DND-41 (cell line): ENCODE measurements around the gene ZNF398.

Source experiments
- ATAC-seq: fragments of 200-7000 bp; cut with Tn5 transposase; 3 replicates; pipeline ENCODE4 v1.9.1; 2021; ENCODE audit warnings: low read depth; ENCODE audit not compliant: insufficient read depth
- DNase-seq: peaks from one replicate; pipeline ENCODE4 v3.0.0-alpha.2; 2020
- H2AFZ ChIP-seq: 2 replicates; pipeline ENCODE4 v1.6.0; 2012; ENCODE audit warnings: low read depth, low read length
- H3K27ac ChIP-seq: 2 replicates; pipeline ENCODE4 v1.5.1; 2012; ENCODE audit warnings: low read length, inconsistent platforms
- H3K27me3 ChIP-seq: fragments of 200-600 bp; sonication (generic); 2 replicates; pipeline ENCODE4 v1.6.0; 2012; ENCODE audit warnings: low read length, mild to moderate bottlenecking, inconsistent platforms; ENCODE audit not compliant: insufficient read depth, poor library complexity
- H3K36me3 ChIP-seq: 2 replicates; pipeline ENCODE4 v1.5.1; 2012; ENCODE audit warnings: low read length, inconsistent platforms; ENCODE audit not compliant: insufficient read depth
- H3K4me1 ChIP-seq: 2 replicates; pipeline ENCODE4 v1.5.1; 2012; ENCODE audit warnings: mild to moderate bottlenecking, low read length; ENCODE audit not compliant: insufficient read depth
- H3K4me2 ChIP-seq: 2 replicates; pipeline ENCODE4 v1.6.0; 2012; ENCODE audit warnings: mild to moderate bottlenecking, moderate library complexity, low read length, inconsistent platforms; ENCODE audit not compliant: insufficient read depth
- H3K4me3 ChIP-seq, 2 experiments: fragments of 200-600 bp in 1 of 2; shearing (Covaris generic) in 1 of 2; 2 replicates each; pipeline ENCODE4 v1.5.1; 2012 to 2016; ENCODE audit warnings: inconsistent platforms in 2 of 2, low read length in 2 of 2, mild to moderate bottlenecking in 2 of 2, low read depth in 1 of 2, moderate library complexity in 1 of 2
- H3K79me2 ChIP-seq: 2 replicates; pipeline ENCODE4 v1.6.0; 2012; ENCODE audit warnings: low read length, inconsistent platforms; ENCODE audit not compliant: insufficient read depth
- H3K9ac ChIP-seq: 2 replicates; pipeline ENCODE4 v1.6.0; 2012; ENCODE audit warnings: low read depth, mild to moderate bottlenecking, inconsistent platforms, low read length, moderate library complexity
- H3K9me3 ChIP-seq: 2 replicates; pipeline ENCODE4 v1.5.1; 2012; ENCODE audit warnings: low read length, moderate library complexity, mild to moderate bottlenecking, inconsistent platforms; ENCODE audit not compliant: insufficient read depth, severe bottlenecking
- H4K20me1 ChIP-seq: 2 replicates; pipeline ENCODE4 v1.6.0; 2012; ENCODE audit warnings: low read length; ENCODE audit not compliant: insufficient read depth
- CTCF ChIP-seq: IDR thresholded peaks from 2 replicates; pipeline ENCODE4 v1.5.1; 2012; ENCODE audit warnings: borderline replicate concordance, low read length, moderate library complexity, mild to moderate bottlenecking; ENCODE audit not compliant: poor library complexity, severe bottlenecking; ENCODE audit errors: extremely low read depth
- EZH2 ChIP-seq: IDR thresholded peaks from 3 replicates; pipeline ENCODE4 v1.6.1; 2012; ENCODE audit warnings: borderline replicate concordance, low read depth, mild to moderate bottlenecking, moderate library complexity, low read length, inconsistent platforms; ENCODE audit not compliant: severe bottlenecking

The ZNF398 gene

GRCh38 chr7:149207324-149208035 lies 60.2 kb downstream of the ZNF398 start:
- Histone ChIP-seq H3K9ac (no peak overlapping the region), H2AFZ (no peak overlapping the region), H3K4me3 (no peak overlapping the region), H3K4me2 (no peak overlapping the region), H3K4me1 (no peaks in the 10 kb centered on the region), H3K79me2 (peaks cover 23% of the 10 kb centered on the region), H3K27ac (no peak overlapping the region), H4K20me1 (peaks cover 21% of the 10 kb centered on the region; the same call in 1 of the 2 replicates), H3K9me3 (no peaks in the 10 kb centered on the region), H3K27me3 (no peaks in the 10 kb centered on the region), H3K36me3 (peaks cover 87% of the 10 kb centered on the region)
- DNase-seq, result no peak
- ATAC-seq, result no peak
- TF ChIP-seq CTCF (no peak), EZH2 (no peak)

- Histone ChIP-seq H3K36me3 (peaks cover 88% of the 10 kb centered on the region), H3K4me1 (no peaks in the 10 kb centered on the region), H3K4me2 (no peak overlapping the region), H3K27me3 (no peaks in the 10 kb centered on the region), H2AFZ (no peak overlapping the region), H3K9ac (no peak overlapping the region), H3K9me3 (no peaks in the 10 kb centered on the region), H3K79me2 (peaks cover 4% of the 10 kb centered on the region; the same call in 1 of the 2 replicates), H3K4me3 (no peak overlapping the region), H3K27ac (no peak overlapping the region), H4K20me1 (peaks cover 5% of the 10 kb centered on the region; the same call in 1 of the 2 replicates)
- ATAC-seq (peak; percentile 86), DNase-seq (peak; percentile 64)
- TF ChIP-seq EZH2 (no peak), CTCF (peak; percentile 81)
These were observed 62.4 kb downstream of the ZNF398 start for GRCh38 chr7:149209518-149210269.

- DNase-seq (no peak), ATAC-seq (no peak)
- no peak for TF ChIP-seq CTCF
- TF ChIP-seq EZH2, result no peak
- Histone ChIP-seq H3K9me3 (no peaks in the 10 kb centered on the region), H3K27ac (no peak overlapping the region), H3K9ac (no peak overlapping the region), H3K4me3 (no peak overlapping the region), H4K20me1 (peaks cover 4% of the 10 kb centered on the region; the same call in 1 of the 2 replicates), H2AFZ (no peak overlapping the region), H3K79me2 (peaks cover 1% of the 10 kb centered on the region; the same call in 1 of the 2 replicates), H3K27me3 (no peaks in the 10 kb centered on the region), H3K4me1 (no peaks in the 10 kb centered on the region), H3K4me2 (no peak overlapping the region), H3K36me3 (peaks cover 94% of the 10 kb centered on the region)
These were observed 63.3 kb downstream of the ZNF398 start for GRCh38 chr7:149210551-149210950.
